Globus pallidus (tissue), 1 donor: ENCODE measurements around the gene PTGFRN.

Experiments
- DNase-seq: peaks from one replicate; pipeline ENCODE4 v3.0.0-alpha.2; 2015; ENCODE audit warnings: low spot score

The PTGFRN gene

DNA sequence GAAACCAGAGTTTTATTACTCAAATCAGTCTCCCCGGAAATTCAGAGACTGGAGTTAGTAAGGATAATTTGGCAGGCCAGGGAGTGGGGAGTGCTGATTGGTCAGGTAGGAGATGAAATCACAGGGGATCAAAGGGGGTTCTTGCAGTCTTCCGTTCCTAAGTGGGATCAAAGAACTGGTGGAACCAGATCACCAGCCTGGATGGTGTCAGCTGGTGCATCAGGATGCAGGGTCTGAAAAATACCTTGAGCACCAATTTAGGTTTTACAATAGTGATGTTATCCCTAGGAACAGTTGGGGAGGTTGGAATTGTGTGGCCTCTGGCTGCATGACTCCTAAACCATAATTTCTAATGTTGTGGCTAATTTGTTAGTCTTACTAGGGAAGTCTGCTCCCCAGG, 90.4 kb downstream of the PTGFRN start:
- DNase-seq, result no peak

DNA sequence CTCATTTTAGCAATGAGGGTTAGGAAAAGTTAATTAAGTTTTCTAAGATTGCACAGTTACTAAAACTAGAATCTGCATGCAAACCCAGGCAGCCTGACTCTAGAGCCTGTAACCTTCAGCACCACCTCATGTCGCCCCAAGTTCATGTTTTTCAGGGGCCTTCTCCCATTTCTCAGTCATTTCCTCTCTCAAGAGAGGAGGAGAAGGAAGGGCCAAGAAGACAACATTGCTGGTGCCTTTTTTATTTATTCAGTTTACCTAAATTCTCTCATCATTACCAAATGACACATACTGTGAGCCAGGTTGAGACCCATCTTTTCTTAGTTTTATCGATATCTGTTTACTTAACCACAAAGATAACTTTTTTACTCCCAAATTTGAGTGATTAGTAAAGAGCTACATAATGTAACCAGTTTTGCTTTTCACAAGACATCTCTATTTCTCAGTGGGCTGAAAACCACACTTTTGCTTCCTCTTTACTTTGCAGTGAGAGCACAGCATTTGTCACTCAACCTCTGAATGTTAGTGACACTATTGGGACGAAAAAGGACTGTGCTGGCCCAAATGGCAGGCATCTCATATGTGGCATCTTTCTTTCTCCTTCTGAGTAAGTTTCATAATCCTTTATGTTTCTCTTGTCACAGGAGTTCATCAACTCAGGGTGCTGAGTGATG, 91.7 kb downstream of the PTGFRN start, which contains the start of gene CD101:
CD101 (plus strand) TSS at position 507 of the 674 bp plus-strand sequence; CDS start at position 565, 58 bp downstream.
- DNase-seq, result no peak

DNA sequence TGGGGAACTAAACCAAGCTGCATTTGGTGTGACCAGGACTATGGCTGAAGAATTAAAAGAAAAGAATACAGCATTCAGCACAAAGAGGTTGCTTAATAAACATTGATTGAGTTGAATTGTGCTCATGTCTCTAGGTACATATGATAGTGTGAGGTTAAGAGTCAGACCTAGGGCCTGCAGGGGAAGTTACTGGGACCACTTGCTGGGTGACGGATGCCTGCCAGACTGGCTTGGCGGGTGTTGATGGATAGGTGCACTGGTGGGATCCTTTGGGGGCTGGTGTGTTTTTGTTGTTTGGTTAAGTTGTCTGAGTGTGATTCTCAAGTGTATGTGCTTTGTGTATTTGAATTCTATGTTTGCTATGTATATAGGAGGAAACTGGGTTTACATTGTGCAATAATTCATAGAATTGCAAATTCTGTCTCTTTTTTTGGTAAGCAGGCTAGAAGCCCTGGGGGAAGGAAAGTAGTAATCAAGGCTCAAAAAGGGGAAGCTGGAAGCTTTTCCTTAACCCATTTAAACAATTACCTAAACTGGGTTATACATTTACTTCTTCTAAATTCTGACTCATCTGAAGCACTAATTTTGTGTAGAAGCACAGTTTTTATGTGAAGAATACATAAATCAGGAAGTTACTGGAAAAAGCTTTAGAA, 93.6 kb downstream of the PTGFRN start:
- no peak for DNase-seq

DNA sequence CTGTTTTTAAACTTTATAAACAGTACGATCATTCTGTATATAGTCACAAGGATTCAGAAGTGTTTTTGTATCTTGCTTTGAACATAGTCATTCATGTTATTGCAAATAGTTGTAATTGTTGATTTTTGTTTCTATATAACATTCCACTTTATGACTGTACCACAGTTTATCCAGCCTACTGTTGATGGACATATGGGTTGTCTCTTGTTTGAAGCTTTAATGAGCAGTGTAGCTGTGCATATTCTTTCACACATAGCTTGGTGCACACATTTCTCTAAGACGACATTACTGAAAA, 98.0 kb downstream of the PTGFRN start:
- DNase-seq, result no peak

DNA sequence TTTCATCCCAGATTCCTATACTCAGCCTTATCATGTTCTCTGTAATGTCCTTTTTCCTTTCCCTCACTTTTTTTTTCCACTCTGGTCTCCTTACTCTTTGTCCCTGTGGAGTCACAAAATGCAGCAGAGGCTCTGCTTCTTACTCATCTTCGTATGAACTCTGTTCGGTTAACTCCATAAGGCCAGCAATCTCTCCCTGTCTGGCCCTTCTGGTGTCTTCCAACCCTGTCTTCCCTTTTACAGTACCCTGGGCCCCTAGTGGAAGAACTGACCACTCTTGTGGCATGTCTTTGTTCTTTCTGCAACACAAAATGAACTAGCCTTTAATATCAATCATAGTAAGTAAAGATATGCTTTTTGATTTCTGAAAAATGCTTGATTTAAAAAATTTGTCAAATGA, 98.9 kb downstream of the PTGFRN start:
- DNase-seq, result no peak

DNA sequence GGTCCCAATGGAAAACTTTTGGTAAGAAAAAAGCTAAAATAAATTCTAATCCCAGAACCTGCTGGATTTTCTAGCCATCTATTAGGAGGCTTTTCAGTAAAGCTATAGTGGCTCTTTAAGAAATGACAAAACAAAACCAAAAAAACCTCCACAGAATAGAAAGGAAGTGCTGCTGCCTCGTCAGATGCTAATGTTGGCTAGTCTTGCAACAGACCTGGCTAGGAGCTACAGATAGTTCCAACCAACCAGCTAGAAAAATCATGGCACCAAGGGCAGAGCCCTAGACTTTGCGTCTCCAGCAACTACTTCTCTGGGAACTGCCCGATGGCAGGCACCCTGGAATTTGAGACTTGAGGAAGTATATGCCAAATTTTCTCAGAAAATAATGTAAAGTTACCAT, 99.4 kb downstream of the PTGFRN start:
- DNase-seq, result no peak

DNA sequence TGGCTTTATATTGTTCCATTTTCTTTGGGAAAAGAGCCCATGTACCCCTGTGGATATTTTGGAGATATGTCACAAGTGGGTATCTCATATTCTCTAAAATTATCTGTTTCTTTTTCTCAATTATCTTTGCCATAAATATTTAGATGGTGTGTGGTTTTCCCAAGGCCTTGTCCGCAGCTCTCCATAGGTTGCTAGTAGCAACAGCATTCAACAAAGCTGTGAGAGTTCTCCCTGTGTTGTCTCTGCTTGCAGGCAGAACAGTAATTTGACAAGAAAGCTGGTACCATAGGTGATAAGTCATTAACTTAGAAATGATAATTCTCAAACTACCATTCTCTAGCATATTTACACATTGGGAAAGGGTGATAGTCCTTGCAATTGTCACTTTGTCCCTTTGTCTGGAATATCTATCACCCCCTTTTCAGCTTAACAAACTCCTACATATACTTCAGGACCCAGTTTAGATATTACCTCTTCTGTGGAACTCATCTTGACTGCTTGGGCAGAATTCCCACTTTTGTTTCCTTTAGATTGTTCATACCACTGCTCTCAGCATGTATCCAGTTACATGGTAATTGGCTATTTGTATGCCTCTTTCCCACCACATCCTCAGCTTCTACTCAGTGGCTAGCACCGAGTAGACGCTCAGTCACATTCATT, 100.7 kb downstream of the PTGFRN start:
- DNase-seq, result no peak

DNA sequence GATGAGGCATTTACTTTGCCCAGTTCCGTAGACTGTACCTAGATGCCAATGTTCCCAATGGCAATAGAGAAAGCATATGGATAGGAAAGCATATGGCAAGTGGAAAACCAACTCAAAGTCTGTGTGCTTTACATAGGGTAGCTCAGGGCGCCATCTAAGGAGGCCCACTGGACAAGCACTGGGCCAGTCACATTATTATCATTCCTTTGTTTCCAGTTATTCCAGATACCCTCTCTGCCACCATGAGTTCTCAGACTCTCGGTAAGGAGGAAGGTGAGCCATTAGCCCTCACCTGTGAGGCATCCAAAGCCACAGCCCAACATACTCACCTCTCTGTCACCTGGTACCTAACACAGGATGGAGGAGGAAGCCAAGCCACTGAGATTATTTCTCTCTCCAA, 101.6 kb downstream of the PTGFRN start:
- no peak for DNase-seq

DNA sequence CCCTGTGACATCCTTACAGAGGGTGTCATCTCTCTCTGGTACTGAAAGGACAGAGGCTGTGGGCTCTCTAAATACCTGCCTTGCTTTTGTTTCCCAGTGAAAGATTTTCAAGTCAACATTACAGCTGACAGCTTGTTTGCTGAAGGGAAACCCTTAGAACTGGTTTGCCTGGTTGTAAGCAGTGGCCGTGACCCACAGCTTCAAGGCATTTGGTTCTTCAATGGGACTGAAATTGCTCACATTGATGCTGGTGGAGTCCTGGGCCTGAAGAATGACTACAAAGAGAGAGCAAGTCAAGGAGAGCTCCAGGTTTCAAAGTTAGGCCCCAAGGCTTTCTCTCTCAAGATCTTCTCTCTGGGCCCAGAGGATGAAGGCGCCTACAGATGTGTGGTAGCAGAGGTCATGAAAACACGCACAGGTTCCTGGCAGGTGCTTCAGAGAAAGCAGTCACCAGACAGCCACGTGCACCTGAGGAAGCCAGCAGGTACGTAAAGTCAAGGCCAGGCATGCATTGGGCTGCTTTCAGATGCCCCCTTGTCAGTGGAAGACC, 103.7 kb downstream of the PTGFRN start:
- DNase-seq, result no peak

DNA sequence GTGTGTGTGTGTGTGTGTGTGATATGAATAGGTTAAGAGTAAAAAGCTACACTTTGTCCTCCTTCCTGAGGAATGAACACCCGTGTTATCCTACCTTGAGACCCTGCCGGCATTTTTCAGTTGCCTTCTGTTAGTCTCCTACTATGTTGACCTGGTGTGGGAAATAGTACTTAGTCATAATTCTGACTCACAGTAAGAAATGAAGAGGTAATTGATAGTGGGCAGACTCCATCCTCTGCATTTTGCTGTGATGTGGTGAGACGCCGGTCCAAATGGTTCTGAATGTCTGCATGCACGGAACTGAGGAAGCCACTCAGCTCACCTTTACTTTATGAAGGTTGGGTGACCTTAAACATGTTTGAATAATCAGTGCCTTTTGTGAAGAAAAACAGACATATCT, 104.5 kb downstream of the PTGFRN start:
- no peak for DNase-seq

DNA sequence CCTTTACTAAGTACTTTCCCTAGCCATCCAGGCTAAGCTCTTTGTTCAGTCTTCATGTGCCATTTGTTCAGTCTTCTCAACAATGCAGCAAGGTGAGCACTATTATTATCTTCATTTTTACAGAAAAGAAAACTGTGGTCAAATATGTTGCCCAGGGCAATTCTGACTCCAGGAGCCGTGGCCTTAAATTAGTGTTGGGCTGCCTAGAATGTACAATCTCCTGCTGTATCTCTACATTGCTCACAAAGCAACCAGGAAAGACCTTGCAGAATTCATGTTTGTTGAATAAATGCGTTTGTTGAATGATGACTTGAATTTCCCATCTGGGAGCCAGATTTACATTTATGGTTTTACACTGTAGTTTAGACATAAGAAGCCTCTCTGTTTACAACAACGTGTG, 106.0 kb downstream of the PTGFRN start:
- no peak for DNase-seq

DNA sequence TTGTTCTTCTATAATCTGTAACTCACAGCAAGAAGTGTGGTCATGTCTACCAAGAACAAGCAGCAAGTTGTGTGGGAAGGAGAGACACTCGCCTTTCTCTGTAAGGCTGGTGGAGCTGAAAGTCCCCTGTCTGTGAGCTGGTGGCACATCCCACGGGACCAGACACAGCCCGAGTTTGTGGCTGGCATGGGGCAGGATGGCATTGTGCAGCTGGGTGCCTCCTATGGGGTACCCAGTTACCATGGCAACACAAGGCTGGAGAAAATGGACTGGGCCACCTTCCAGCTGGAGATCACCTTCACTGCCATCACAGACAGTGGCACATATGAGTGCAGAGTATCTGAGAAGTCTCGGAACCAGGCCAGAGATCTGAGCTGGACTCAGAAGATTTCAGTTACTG, 107.3 kb downstream of the PTGFRN start:
- DNase-seq, result no peak

DNA sequence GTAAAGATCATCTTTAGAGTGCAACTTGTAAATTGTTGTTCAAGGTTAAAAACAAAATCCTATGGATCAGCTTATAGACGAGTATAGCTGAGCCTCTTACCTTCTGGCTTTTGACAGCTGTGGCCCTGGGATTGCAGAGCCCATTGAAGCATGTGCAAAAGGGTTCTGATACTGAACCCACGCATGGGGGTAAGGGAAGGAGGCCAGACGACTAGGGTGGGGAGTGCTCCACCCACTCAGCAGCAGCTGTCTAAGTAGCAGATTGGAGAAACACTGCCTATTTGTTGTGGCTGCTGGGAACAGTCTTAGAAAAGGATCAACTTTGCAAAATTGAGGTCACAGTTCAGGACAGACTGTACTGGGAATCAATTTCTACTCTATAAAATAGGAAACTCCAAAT, 107.9 kb downstream of the PTGFRN start:
- DNase-seq, result no peak

DNA sequence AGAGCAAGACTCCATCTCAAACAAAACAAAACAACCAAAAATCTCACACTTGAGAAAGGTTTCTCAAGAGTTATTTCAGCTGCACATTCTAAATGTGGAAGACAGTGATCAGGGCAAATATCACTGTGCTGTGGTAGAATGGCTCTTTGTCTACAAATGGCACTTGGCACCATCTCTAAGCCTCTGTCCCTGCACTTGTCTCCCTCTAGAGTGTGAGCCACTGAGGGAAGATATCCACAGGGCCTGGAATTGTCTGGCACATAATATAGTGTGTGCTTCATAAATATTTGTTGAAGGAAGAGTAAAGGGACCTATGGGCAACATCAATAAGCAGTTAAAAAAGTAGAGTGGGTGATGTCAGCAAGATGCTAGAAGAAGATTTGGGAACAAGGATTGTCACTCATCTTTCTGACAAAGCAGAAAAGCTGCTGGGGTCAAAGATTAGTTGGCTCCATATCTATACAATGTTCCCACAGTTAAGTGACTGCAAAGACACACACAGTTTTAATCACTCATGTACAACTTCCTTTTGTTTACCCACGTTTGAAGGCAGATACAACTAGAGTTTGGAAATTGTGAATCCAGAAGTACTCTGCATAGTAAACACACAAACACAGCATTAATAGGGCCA, 110.9 kb downstream of the PTGFRN start:
- peak; percentile 70 for DNase-seq

DNA sequence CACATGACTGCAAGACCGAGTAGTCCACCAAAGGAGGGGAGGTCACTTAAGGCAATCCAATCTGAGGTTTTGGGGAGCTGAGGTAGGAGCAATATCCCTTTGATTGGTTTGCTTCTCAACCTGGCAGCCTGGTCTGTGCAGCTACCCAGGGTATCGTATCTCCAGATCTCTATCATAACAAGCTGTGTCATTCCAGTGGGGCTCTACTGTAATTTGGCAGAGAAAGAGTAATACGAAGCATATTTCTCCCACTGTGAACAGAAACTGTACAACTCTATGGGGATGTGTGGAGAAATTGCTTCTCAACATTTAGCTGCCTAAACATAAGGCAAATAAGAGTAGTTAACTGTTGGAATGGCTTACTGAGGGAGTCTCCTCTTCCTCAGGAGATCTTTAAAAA, 112.4 kb downstream of the PTGFRN start:
- DNase-seq, result no peak

DNA sequence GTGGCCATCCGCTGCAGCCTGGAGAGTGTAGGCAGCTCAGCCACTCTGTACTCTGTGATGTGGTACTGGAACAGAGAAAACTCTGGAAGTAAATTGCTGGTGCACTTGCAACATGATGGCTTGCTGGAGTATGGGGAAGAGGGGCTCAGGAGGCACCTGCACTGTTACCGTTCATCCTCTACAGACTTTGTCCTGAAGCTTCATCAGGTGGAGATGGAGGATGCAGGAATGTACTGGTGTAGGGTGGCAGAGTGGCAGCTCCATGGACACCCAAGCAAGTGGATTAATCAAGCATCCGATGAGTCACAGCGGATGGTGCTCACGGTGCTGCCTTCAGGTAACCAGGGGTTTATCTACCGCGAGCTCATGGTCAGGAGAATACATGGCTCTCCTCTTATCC, 115.9 kb downstream of the PTGFRN start:
- DNase-seq, result no peak

DNA sequence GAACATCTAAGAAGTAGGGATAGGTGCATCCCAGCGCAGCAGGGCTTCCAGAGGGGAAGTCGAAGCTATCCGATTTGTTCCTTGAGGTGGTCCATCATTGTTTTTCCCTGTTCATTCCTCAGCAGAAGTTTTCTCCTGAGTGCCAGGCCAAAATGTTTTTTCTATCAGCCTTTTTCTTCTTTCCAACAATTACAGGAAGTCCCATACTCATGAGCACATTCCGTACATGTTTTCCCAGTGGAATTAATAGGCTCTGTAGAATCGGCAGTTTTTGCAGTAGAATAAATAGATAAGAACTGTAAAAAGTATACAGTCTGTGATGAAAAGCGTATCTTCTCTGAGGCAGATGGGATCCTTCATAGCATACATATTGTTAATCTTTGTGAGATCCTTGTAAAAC, 116.6 kb downstream of the PTGFRN start:
- DNase-seq, result no peak

DNA sequence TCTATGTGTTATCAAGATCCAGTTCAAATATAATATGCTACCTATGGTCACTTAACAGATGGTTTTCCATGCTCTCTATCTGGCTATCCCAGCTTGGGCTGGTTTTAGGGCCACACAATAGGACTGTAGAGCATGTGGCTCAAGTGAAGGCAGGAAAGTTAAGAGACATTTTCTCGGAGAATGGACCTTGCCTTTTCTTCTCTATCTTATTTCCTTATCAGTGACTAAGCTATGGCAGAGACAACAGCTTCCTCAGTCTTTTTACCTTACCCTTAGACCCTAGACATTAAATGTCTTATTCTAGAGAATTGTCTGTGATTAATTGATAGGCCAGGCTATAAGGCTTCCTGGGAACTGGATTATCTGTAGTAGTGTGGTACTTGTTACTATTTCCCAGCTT, 120.0 kb downstream of the PTGFRN start:
- DNase-seq, result no peak

DNA sequence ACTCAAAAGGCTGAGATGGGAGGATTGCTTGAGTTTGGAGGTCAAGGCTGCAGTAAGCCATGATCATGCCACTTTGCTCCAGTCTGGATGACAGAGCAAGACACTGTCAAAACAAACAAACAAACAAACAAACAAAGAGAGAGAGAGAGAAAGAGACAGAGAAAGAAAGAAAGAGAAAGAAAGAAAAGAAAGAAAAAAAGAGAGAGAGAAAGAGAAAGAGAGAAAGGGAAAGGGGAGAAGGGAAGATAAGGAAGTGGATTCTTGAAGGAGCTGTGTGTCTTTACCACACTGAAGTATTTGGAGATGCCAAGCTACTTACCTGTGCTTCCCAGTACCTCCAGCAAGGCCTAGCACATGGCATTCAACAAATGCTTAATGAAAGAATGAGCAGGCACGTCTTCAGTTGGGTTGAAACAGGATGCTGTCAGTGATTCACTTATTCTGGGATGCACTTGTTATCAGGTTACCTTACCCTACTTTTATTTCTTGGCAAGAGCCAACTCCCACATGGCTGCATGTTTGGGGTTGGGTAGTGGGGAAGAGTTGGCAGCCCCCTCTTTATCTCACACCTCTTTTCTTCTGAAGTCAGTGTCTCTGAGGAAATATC, 120.7 kb downstream of the PTGFRN start:
- DNase-seq, result no peak

DNA sequence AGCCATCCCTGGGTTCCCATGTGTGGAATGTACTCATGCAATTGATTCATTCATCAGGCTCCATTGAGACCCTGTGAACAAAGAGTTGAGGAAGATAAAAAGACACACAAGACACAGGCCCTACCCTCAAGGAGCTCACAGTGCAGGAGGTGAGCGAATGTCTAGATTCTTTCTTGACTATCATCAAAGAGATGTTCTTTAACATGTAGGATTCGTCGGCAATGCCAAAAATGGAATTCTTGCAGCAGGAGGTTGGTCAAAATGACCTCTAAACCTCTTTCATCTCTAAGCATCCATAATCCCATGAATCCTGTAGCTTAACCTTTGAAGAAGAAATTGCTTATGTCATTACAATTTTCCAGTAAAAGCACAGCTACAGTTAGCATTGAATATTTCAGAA, 122.5 kb downstream of the PTGFRN start:
- DNase-seq, result no peak

DNA sequence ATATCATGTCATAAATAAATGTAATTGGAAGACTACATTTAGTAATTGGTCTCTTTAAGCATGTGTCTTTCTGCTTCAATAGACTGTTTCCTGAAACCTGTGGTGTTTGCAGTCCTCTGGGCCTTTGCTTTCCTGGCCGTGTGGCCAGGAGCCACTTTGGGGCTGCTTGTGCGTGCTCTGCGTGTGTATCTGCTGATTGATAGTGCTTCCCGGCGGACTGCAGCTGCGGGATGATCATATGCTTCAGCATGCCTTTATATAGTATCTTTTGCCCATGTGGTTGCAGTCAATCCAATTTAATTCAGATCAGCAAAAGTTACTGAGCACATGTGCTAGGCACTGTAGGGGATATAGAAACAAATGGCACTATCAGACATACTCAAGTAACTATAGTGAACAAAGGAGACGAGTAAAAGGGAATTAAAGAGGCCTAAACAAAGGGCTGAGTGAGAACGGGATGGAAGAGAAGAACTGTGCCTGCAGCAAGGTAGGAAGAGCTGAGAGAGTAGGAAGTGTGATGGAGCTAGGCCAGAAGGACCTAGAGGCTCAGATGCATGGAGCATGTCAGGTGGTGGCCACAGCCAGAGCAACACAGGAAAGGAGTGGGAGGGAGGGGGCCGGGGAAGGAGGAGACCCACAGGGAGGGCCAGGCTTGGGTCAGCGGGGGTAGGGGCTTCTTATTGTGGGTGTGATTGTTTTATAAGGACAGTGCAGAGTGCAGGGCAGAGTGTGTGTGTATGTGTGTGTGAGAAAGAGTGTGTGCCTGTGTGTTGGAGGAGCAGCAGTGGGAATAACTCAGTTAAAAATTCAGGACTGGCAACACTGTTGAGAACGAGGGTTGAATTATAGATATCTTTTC, 123.2 kb downstream of the PTGFRN start:
- DNase-seq, result no peak

DNA sequence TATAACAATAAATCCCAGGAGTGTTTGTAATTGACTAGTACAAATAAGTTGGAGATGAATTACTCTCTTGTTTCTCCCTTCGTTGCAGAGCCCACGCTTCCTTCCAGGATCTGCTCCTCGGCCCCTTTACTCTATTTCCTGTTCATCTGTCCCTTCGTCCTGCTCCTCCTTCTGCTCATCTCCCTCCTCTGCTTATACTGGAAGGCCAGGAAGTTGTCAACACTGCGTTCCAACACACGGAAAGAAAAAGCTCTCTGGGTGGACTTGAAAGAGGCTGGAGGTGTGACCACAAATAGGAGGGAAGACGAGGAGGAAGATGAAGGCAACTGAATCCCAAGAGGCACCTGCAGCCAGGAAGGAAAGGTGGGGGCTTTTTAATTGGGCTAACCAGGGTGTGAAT, 124.1 kb downstream of the PTGFRN start:
- no peak for DNase-seq
